RWPE1 (cell line): Measurements from ENCODE around the gene FFAR4.

Experiments
- CTCF ChIA-PET: fragments of 350-600 bp; sonication (Branson Sonifier 250); formaldehyde crosslinking; extraction: SDS; loops from one replicate; lab custom pipeline; 2021; lab: Yijun Ruan, JAX
- POLR2A ChIA-PET: fragments of 400-600 bp; formaldehyde crosslinking; extraction: SDS; loops from one replicate; lab custom pipeline; 2020; ENCODE audit warnings: antibody characterized with exemption; ENCODE audit not compliant: low non-redundant PET; lab: Yijun Ruan, JAX
- DNase-seq: peaks from one replicate; pipeline ENCODE4 v3.0.0; 2012; ENCODE audit warnings: low spot score
- H3K27ac ChIP-seq: fragments of 450-650 bp; 2 replicates; pipeline ENCODE4 v1.5.1; 2017
- TF ChIP-seq, protein P1 (sequence below): fragments of 450-650 bp; conservative IDR thresholded peaks from 2 replicates; pipeline ENCODE4 v1.5.1; 2017; ENCODE audit warnings: low read depth, mild to moderate bottlenecking

FFAR4 gene

GRCh38 chr10:93591065-93591808 is 24.8 kb downstream of the FFAR4 start:
- ChIA-PET CTCF (interaction anchor here (0.6 kb wide), 1 partner anchor 621 kb away, joined by 3 read pairs; no protein-coding TSS in a partner anchor), POLR2A (no interaction called here)
- DNase-seq: no peak
- H3K27ac ChIP-seq: no peak overlapping the region
- TF ChIP-seq, protein P1, sequence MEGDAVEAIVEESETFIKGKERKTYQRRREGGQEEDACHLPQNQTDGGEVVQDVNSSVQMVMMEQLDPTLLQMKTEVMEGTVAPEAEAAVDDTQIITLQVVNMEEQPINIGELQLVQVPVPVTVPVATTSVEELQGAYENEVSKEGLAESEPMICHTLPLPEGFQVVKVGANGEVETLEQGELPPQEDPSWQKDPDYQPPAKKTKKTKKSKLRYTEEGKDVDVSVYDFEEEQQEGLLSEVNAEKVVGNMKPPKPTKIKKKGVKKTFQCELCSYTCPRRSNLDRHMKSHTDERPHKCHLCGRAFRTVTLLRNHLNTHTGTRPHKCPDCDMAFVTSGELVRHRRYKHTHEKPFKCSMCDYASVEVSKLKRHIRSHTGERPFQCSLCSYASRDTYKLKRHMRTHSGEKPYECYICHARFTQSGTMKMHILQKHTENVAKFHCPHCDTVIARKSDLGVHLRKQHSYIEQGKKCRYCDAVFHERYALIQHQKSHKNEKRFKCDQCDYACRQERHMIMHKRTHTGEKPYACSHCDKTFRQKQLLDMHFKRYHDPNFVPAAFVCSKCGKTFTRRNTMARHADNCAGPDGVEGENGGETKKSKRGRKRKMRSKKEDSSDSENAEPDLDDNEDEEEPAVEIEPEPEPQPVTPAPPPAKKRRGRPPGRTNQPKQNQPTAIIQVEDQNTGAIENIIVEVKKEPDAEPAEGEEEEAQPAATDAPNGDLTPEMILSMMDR: no peak

GRCh38 chr10:93593254-93593653 is 26.8 kb downstream of the FFAR4 start:
- ChIA-PET POLR2A (no interaction called here), CTCF (interaction anchor here (0.6 to 0.7 kb wide), 3 partner anchors 25 to 43 kb away, joined by 3 to 5 read pairs (median 4); no protein-coding TSS in a partner anchor)
- TF ChIP-seq, protein P1: no peak
- no peak overlapping the region for H3K27ac ChIP-seq
- no peak for DNase-seq

- DNase-seq: no peak
- CTCF ChIA-PET: interaction anchor here (0.7 kb wide), 1 partner anchor 27 kb away, joined by 4 read pairs; no protein-coding TSS in a partner anchor
- POLR2A ChIA-PET: no interaction called here
- H3K27ac ChIP-seq: no peak overlapping the region
- TF ChIP-seq, protein P1: no peak
These were observed 27.3 kb downstream of the FFAR4 start for GRCh38 chr10:93593749-93594148.

GRCh38 chr10:93594518-93594917 is 28.1 kb downstream of the FFAR4 start:
- no peak overlapping the region for H3K27ac ChIP-seq
- POLR2A ChIA-PET: no interaction called here
- no peak for DNase-seq
- TF ChIP-seq, protein P1: no peak
- CTCF ChIA-PET: no interaction called here

DNA sequence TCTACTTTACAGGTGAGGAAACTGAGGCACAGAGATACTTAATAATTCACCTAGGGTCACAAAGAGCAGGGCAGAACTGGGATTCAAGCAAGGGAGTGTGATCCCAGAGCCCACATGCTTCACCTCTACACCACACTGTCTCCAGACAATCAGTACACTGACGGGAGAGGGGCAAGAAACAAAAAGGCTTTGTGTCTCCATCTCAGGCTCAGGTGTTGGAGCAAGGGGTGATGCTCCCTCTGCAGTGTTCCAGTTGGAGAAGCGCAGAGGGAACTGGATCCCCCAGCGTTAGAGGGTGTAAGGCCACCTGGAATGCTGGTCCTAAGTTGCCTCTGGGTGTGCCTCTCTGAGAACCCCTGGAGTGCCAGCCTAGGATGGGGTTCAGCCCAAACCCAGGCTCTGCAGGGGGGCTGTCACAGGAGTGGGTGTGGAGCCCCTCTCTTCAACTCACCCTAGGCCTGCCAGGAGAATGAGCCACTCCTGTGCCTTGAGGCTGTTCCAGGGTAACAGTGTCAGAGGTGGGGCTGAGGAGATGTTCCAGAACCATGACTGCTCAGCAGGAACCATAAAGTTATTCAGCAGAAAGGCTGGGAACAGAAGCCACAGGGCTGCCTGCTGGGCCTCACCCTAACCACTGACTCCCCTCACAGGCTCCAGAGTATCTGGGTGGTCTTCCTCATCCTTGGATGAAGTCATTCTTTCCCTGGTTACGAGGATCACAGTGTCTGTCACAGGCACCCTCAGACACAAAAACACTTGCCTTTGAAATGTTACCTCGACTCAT is 29.1 kb downstream of the FFAR4 start:
- no peak for DNase-seq
- no peak overlapping the region for H3K27ac ChIP-seq
- POLR2A ChIA-PET: no interaction called here
- CTCF ChIA-PET: interaction anchor here (0.6 kb wide), 1 partner anchor 46 kb away, joined by 4 read pairs; no protein-coding TSS in a partner anchor
- TF ChIP-seq, protein P1: no peak

GRCh38 chr10:93596539-93596938 is 30.1 kb downstream of the FFAR4 start:
- POLR2A ChIA-PET: no interaction called here
- CTCF ChIA-PET: interaction anchor here (0.5 kb wide), 1 partner anchor 29 kb away, joined by 5 read pairs; no protein-coding TSS in a partner anchor
- DNase-seq: no peak
- H3K27ac ChIP-seq: no peak overlapping the region
- TF ChIP-seq, protein P1: no peak
